Left renal pelvis (tissue), 4 donors: ENCODE measurements around the gene SLCO4C1. TPM values are rescaled to one million over a fixed set of nuclear protein-coding genes. Genes with fewer than 3 reads are reported as not detected.

ENCODE experiments used
- DNase-seq, 4 donors: peaks; one replicate each; pipeline ENCODE4 v3.0.0-alpha.2; 2013; ENCODE audit warnings: low read depth in 4 of 4, low spot score in 3 of 4
- polyA plus RNA-seq, 4 donors: library from polyadenylated mRNA; unstranded; fragments of 120-200 nt; gene quantifications; one replicate each; pipeline ENCODE4 v1.2.1, GENCODE V29; 2013; ENCODE audit not compliant: insufficient read length in 4 of 4

The SLCO4C1 gene
- polyA plus RNA-seq, 4 donors = 0.87 to 29.9 (median 24.1) TPM

- no peak for DNase-seq
Observed at GRCh38 chr5:102277144-102277543, 18.9 kb downstream of the SLCO4C1 start.

GRCh38 chr5:102271759-102272158, 24.3 kb downstream of the SLCO4C1 start:
- DNase-seq = no peak

GRCh38 chr5:102270036-102270435, 26.0 kb downstream of the SLCO4C1 start:
- no peak for DNase-seq

DNA sequence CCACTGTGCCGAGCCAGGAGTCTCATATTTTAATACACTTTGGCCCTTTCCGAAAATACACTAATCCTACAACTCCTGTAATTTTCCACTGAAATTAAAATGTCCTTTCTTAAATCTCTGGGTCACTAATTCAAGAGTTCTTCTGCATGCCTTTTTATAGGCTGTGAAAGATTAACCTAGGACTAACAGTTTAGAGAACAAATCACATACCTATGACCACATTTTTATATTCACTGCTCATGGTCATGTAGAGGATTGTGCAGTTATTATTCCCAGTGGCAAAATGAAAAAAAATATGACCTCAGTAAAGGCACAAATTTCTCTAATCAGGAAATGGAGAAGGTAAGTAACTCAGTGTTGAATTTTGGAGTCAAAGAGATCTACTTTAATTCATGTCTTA, 33.4 kb downstream of the SLCO4C1 start:
- DNase-seq = no peak

DNA sequence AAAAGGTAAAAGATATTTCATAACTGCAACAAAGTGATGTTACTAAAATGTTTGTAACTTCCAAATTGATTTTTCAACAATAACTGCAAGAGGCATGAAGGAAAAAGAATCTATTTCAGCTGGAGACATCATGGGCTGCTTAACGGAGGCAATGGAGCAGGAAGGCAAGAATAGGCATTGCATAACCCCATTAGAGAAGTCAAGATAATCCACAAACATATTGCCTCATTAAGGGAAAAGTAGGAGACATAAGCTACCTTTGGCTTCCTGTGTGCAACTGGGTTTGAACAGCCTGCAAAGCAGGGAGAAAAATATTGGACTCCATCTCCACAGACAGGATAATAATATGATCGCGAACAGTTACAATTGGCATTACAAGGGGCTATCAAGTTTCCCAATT, 46.7 kb downstream of the SLCO4C1 start:
- DNase-seq = no peak

DNA sequence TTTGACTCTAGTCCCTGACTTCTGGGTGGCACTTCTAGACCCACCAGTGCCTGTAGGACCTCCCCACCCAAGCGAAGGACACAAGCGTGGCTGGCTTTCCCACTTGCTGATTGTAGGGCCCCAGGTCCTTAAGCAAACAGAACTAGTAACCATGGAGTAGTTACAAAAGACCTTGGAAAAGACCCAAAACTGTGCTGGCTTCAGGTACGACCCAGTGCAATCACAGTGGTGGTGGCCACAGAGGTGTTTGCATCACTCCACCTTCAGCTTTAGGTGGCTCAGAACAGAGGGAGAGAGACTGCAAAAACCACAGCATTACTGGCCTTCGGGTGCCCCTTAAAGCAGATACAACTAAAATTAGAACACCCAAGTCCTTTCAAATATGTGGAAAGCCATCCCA, 52.9 kb downstream of the SLCO4C1 start:
- DNase-seq = no peak

DNA sequence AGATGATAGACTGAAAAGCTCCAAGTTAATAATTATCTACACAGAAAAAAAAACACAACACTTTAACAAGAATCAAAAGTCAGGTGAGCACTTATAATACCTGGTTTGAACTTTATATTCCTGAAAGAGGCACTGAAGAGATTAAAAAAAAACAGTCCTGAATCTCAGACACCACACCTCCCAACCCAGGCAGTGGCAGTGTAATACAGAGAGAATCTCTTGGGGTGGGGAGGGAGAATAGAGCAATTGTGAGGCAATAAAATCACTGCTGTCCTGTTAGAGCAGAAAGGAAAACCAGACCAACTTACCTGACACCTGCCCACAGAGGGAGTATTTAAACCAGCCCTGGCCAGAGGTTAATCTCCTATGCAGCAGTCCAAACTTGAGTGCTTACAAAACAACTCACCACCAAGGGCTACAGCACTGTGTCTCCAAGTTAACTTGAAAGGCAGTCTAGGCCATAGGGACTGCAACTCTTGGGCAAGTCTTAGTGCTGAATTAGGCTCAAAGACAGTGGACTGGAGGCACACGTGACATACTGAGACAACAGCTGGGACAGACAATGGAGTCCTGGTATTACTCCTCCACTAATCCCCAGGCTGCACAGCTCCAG, 54.2 kb downstream of the SLCO4C1 start:
- no peak for DNase-seq

DNA sequence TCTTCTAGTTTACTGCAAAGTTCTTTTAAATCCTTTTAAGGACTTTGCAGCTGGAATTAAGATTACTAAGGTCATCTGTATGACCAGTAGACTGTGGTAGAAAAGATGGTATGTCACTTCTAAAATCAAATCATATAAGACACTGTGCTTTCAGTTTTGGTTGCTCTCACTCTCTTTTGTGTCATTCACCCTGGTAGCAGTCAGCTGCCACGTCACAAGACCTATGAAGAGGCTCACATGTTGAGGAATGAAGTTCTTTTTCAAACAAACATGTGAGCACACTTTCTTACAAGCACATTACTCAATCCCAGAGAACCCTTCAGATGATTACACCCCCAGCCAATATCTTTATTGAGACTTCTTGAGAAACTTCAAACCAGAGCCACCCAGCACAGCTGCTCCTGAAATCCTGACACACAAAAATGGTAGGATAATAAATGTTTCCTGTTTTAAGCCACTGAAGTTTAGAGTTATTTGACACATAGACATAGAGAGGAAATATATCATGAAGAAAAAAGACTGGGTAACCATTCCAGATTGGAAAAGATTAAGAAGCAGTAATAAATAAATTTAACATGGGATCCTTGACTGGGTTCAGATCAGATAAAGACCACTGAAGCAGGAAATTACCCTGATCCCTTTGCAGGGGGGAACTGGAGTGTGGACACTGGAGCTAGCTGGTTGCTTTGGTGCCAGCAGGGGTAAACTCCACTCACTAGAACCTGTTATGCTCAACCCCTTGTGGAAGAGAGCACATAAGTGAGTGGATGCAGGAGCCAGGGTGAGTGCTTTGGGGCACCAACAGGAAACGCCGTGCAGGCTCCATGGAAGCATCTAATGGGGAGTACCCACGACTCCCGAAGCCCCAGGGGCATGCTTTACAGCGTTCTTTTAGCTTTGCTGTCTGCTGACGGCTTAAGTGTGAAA, 64.1 kb downstream of the SLCO4C1 start:
- no peak for DNase-seq

GRCh38 chr5:102229685-102230084, 66.4 kb downstream of the SLCO4C1 start:
- no peak for DNase-seq

GRCh38 chr5:102226321-102226720, 69.8 kb downstream of the SLCO4C1 start:
- no peak for DNase-seq

DNA sequence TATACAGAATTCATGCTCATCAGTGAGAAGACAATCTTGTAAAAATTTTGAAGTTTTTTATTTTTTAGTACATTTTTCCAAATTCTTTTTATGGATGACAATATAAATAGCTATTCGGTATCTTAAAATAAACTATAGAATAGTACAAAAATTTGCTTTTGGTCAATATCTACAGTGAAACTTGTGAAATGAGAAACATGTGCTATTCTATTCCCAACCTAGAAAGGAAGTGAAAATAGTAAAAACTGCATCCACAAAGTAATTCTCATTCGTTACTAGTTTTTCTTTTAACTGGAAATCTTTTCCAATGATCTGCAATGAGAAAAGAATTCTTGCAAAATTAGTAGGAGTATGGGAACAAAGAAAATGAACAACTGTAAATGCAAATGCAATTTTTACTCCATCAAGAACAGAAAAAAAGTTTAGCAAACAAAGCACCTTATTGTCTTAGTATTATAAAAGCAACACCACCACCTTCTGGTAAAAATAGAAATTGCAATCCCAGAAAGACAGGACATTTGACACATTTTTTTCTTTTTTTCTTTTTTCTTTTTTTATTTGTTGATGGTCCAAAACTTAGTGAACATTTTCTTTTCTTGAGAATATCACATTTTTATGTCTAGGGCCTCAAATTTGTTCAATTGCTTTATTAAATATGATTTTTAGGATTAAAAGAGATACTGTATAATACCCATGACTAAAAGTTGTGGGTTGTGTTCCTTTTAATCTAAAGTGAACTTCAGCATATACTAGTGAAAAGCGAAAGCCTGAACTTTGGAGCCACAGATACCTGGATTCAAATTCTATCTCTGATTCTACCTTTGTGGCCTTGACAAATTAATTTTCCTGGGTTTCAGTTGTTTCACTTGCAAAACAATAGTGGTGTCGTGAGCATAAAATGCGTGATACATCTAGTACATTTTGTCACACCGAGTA, 72.3 kb downstream of the SLCO4C1 start:
- DNase-seq = no peak

DNA sequence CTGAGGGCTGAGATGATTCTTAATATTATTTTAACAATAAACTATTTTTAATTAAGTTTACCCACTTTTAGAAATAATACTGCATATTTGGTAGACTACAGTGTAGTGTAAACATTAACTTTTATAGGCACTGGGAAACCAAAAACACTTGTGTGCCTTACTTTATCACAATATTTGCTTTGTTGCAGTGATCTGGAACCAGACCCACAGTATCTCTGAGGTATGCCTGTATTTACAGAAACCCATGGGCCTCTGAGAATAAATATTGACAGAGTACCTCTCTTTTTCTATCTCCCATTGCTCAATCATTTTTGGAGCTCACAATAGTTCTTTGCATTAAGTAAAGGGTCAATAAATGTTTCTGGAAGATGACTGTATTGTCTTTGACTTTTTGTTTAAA, 73.3 kb downstream of the SLCO4C1 start:
- no peak for DNase-seq

DNA sequence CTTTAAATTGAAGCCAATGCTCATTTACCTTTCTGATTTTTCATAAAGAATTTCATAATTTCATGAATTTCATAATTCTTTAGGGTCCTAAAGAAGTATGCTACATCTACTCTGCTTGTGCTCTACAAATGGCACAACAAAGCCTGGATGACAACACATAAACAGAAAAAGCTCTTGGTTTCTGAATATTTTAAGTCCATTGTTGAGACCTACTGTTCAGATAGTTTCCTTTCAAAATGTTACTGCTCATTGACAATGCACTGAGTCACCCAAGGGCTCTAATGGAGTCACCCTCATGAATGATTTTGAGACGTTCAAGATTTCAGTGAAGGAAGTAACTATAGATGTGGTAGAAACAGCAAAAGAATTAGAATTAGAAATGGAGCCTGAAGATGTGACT, 74.1 kb downstream of the SLCO4C1 start:
- no peak for DNase-seq

- no peak for DNase-seq
Observed at GRCh38 chr5:102218159-102218558, 77.9 kb downstream of the SLCO4C1 start.

DNA sequence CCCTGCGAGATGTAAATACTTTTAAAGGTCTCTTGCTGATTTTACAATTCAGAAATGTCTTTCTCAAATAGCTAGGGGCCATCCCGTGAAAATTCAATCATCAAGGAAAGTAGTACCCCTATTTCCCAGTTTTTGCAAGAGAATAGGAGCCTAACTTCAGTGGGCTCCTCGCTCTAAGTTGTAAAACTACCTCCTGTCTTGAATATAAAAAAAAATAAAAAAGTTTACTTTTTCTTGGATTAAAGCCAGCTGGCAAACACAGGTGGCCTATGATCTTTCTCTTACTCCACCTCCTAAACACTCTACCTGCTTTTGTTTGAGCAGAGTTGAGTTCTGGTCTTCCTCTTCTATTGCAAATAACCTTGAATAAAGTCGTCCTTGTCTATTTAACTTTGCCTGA, 79.4 kb downstream of the SLCO4C1 start:
- no peak for DNase-seq

DNA sequence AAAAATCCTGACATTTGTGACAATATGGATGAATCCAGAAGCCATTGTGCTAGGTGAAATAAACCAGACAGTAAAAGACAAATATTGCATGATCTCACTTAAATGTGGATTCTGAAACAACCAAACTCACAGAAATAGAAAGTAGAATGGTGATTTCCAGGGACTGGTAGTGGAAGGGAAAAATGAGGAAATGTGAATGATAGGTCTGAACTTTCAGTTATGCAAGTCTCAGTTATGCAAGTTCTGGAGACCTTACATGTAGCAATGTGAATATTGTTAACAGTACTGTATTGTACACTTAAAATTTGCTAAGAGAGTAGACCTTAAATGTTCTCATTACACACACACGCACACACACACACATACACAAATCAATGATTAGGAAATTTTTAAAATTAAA, 84.9 kb downstream of the SLCO4C1 start:
- no peak for DNase-seq

DNA sequence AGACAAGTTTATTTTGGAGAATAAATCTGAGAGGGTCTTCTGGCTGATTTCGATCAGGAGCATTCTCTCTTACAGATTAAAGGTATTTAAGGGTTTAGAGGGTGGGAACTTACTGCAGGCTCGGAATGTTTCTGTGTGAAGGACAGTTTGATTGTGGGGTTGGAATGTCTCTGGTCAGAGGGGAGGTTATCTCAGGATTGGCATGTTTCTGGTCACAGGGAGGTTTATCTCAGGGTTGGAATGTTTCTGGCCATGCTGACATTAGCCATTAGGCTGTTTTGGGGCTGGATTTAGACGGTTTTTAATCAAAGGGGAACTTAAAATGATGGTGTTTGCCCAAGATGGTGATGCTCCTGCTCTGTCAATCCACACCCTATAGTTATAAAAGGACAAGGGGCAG, 95.2 kb downstream of the SLCO4C1 start:
- DNase-seq = no peak

- no peak for DNase-seq
Observed at GRCh38 chr5:102196481-102196880, 99.6 kb downstream of the SLCO4C1 start.
